Prostate gland (tissue), 2 donors: ENCODE data around the gene HSPD1. TPM values are rescaled to one million over a fixed set of nuclear protein-coding genes. Genes with fewer than 3 reads are reported as not detected.

Source experiments
- DNase-seq: peaks from one replicate; pipeline ENCODE4 v3.0.0-alpha.2; 2019; ENCODE audit warnings: low spot score
- H3K27ac ChIP-seq, 2 donors: fragments of 200-600 bp; sonication (generic); 2 replicates each; pipeline ENCODE4 v1.5.1; 2017 to 2019
- H3K27me3 ChIP-seq: fragments of 200-600 bp; sonication (generic); replicated peaks from 2 replicates; pipeline ENCODE4 v1.5.1; 2019; ENCODE audit not compliant: insufficient read depth
- H3K36me3 ChIP-seq, 2 donors: fragments of 200-600 bp; sonication (generic); 1 replicate in 1 of 2; 2 replicates in 1 of 2; pipeline versions ENCODE4 v1.5.1 to v1.8.1; 2017 to 2019
- H3K4me1 ChIP-seq: fragments of 200-600 bp; sonication (generic); replicated peaks from 2 replicates; pipeline ENCODE4 v1.5.1; 2019
- H3K4me3 ChIP-seq, 2 donors: fragments of 200-600 bp; sonication (generic); 2 replicates each; pipeline ENCODE4 v1.5.1; 2017 to 2019
- H3K9me3 ChIP-seq: fragments of 200-600 bp; sonication (generic); 2 replicates; pipeline ENCODE4 v1.5.1; 2017
- POLR2A ChIP-seq: fragments of 450-650 bp; IDR thresholded peaks from one replicate; pipeline ENCODE4 v1.6.1; 2016; ENCODE audit warnings: antibody characterized with exemption, mild to moderate bottlenecking
- POLR2AphosphoS5 ChIP-seq: sonication (generic); formaldehyde crosslinking; IDR thresholded peaks from one replicate; pipeline ENCODE4 v1.6.1; 2017; ENCODE audit warnings: antibody characterized with exemption
- WGBS: methylation state at CpG from one replicate; pipeline ENCODE4 v1.1.5; 2018; 5-methylcytosine and 5-hydroxymethylcytosine counted together
- intact Hi-C: fragments of 100-400 bp; cut with DNase I; formaldehyde crosslinking; loops from one replicate; pipeline ENCODE4 v1.14.2; 2022
- total RNA-seq, 2 donors: library from RNA; depleted of rRNA; stranded (reverse); fragments of >200 nt; gene quantifications; one replicate each; pipeline ENCODE4 v1.1.0, GENCODE V29; 2016
- TF ChIP-seq, protein P1 (sequence below), 4 experiments: fragments of 200-600 bp in 2 of 4; fragments of 450-650 bp in 2 of 4; sonication (generic) in 2 of 4; IDR thresholded peaks; 1 replicate in 3 of 4; 2 replicates in 1 of 4; pipeline ENCODE4 v1.5.1; 2016 to 2019; ENCODE audit warnings: antibody characterized with exemption in 4 of 4, mild to moderate bottlenecking in 2 of 4, moderate library complexity in 2 of 4

Gene HSPD1
- total RNA-seq, 2 donors from 2014 or later, result 95.5 to 110 TPM

DNA sequence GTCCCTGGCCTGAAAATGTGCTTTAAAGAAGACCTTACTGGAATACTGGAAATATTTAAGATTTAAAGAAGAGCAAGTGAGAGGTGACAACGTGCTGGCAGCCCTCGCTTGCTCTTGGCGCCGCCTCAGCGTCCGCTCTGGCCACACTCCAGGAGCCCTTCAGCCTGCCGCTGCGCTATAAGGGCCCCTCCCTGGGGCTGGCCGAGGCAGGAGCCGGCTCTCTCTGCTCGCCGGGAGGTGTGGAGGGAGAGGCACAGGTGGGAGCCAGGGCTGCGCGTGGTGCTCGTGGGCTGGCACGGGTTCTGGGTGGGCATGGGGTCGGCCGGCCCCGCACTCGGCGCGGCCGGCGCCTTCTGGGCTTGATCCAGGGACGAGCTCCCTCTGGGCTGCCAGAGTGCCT, 49.2 kb downstream of the HSPD1 start:
- no peak overlapping the region for H3K27ac ChIP-seq
- H3K36me3 ChIP-seq, result no peaks in the 10 kb centered on the region
- TF ChIP-seq POLR2A (no peak), POLR2AphosphoS5 (no peak)
- TF ChIP-seq, protein P1, sequence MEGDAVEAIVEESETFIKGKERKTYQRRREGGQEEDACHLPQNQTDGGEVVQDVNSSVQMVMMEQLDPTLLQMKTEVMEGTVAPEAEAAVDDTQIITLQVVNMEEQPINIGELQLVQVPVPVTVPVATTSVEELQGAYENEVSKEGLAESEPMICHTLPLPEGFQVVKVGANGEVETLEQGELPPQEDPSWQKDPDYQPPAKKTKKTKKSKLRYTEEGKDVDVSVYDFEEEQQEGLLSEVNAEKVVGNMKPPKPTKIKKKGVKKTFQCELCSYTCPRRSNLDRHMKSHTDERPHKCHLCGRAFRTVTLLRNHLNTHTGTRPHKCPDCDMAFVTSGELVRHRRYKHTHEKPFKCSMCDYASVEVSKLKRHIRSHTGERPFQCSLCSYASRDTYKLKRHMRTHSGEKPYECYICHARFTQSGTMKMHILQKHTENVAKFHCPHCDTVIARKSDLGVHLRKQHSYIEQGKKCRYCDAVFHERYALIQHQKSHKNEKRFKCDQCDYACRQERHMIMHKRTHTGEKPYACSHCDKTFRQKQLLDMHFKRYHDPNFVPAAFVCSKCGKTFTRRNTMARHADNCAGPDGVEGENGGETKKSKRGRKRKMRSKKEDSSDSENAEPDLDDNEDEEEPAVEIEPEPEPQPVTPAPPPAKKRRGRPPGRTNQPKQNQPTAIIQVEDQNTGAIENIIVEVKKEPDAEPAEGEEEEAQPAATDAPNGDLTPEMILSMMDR (IDR thresholded peaks at IDR 0.05), result no peak
- intact Hi-C loops, result loop anchor here (5.0 to 10.0 kb wide), 3 partner anchors 52 to 523 kb away; partner anchors contain the start of genes HSPE1, MARS2 and PGAP1
- H3K27me3 ChIP-seq, result no peaks in the 10 kb centered on the region
- H3K9me3 ChIP-seq, result no peaks in the 10 kb centered on the region
- WGBS, result 84% methylated on average over 25 of the region's 25 CpGs
- DNase-seq, result no peak
- no peak overlapping the region for H3K4me3 ChIP-seq
- peaks cover 3% of the 10 kb centered on the region for H3K4me1 ChIP-seq

DNA sequence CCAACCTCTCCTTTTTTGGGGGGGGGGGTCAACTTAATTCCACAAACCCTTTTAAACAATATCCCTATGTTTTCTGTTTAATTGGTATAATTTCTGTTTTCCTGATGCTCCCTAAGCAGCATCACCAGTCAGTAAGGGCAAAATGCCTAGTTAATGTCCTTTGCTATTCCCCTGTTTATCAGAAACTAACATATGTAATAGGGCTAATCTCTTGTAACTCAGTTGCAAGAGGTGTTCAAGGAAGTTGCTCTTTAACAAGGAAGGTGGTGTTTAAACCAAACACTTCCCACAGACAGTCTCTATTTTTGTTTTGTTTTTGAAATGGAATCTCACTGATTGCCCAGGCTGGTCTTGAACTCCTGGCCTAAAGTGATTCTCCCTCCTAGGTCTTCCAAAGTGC, 52.8 kb downstream of the HSPD1 start:
- H3K9me3 ChIP-seq, result no peaks in the 10 kb centered on the region
- no peaks in the 10 kb centered on the region for H3K36me3 ChIP-seq
- H3K4me1 ChIP-seq, result no peaks in the 10 kb centered on the region
- DNase-seq, result no peak
- intact Hi-C loops, result no loop called here
- TF ChIP-seq, protein P1 (IDR thresholded peaks at IDR 0.05), result no peak
- TF ChIP-seq POLR2A, result no peak
- no peak for TF ChIP-seq POLR2AphosphoS5
- no peak overlapping the region for H3K27ac ChIP-seq
- H3K4me3 ChIP-seq, result no peak overlapping the region
- H3K27me3 ChIP-seq, result no peaks in the 10 kb centered on the region

DNA sequence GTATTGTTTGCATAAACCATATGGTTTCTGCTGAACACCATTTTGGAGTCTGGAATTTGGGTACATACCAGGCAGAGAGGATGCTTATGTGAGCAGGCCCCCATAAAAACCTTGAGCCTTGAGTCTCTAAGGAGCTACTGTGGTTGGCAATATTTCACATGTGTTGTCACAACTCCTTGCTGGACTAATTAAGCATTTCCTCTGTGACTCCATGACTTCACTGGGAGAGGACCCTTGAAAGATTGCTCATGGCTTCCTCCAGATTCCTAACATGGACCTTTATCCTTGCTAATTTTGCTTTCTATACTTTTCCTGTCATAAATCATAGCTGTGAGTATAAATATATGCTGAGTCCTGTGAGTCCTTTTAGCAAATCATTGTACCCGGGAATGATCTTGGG, 53.9 kb downstream of the HSPD1 start:
- intact Hi-C loops, result no loop called here
- H3K36me3 ChIP-seq, result no peaks in the 10 kb centered on the region
- 82% methylated on average over 1 of the region's 1 CpG for WGBS

DNA sequence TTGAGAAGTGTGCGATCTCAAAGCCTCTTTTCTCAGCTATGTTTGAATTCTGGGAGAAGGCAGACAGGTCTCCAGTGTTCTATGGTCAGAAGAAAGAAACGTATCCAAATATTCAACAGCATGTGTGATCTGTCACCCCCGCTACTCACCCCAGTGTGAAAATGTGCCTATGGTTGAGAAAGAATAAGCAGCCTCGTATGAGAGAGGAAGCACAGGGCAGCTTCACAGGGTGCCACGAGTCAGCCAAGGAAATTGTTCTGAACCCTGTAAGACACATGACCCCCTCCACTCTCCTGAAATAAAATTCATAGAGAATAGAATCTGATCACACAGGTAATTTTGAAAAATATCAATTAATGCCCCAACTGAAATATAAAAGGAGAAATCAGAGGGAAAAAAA, 56.8 kb downstream of the HSPD1 start:
- no peak for DNase-seq
- no peaks in the 10 kb centered on the region for H3K4me1 ChIP-seq
- H3K36me3 ChIP-seq, result no peaks in the 10 kb centered on the region
- H3K27ac ChIP-seq, result no peak overlapping the region
- intact Hi-C loops, result no loop called here
- no peaks in the 10 kb centered on the region for H3K9me3 ChIP-seq
- H3K27me3 ChIP-seq, result no peaks in the 10 kb centered on the region
- 64% methylated on average over 5 of the region's 5 CpGs for WGBS
- no peak overlapping the region for H3K4me3 ChIP-seq
- no peak for TF ChIP-seq POLR2AphosphoS5
- no peak for TF ChIP-seq POLR2A
- TF ChIP-seq, protein P1 (IDR thresholded peaks at IDR 0.05), result no peak

More for the DNA sequence above, 53.9 kb downstream of the HSPD1 start:
- Histone ChIP-seq H3K27ac (no peak overlapping the region), H3K4me3 (no peak overlapping the region), H3K4me1 (no peaks in the 10 kb centered on the region), H3K27me3 (no peaks in the 10 kb centered on the region), H3K9me3 (no peaks in the 10 kb centered on the region)
- no peak for DNase-seq
- TF ChIP-seq, protein P1 (IDR thresholded peaks at IDR 0.05), result no peak
- TF ChIP-seq POLR2A (no peak), POLR2AphosphoS5 (no peak)

DNA sequence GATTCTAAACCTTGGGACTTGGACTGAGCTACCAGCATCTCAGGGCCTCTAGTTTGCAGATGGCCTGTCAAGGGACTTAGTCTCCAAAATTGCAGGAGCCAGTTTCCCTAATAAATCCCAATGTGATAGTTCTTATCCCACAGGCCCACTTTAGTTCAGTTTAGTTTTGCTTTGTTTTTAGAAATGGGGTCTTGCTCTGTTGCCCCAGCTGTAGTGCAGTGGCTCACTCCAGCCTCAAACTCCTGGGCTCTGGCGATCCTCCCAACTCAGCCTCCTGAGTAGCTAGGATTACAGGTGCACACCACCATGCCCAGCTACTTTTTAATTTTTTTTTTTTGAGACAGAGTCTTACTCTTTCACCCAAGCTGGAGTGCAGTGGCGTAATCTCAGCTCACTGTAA, 62.3 kb downstream of the HSPD1 start:
- H3K27me3 ChIP-seq, result no peaks in the 10 kb centered on the region
- 100% methylated on average over 2 of the region's 2 CpGs for WGBS

More for the DNA sequence above, 62.3 kb downstream of the HSPD1 start:
- Histone ChIP-seq H3K9me3 (no peaks in the 10 kb centered on the region), H3K4me3 (no peak overlapping the region), H3K4me1 (peaks cover 6% of the 10 kb centered on the region), H3K36me3 (no peaks in the 10 kb centered on the region), H3K27ac (no peak overlapping the region)
- TF ChIP-seq POLR2AphosphoS5 (no peak), POLR2A (no peak)
- TF ChIP-seq, protein P1 (IDR thresholded peaks at IDR 0.05), result no peak
- no peak for DNase-seq
- intact Hi-C loops, result no loop called here
